Calu3 (cell line): ENCODE data around the gene CD93. TPM values are rescaled to one million over a fixed set of nuclear protein-coding genes. Genes with fewer than 3 reads are reported as not detected.

Experiments used
- BruUV-seq: library from RNA; stranded (reverse); fragments of 400-500 nt; replicated peaks from 2 replicates; lab custom pipeline; 2021; lab: Mats Ljungman, UMichigan
- CTCF ChIA-PET: fragments of 300-600 bp; sonication (Branson Sonifier 250); formaldehyde crosslinking; loops from one replicate; lab custom pipeline; 2022; ENCODE audit warnings: antibody characterized with exemption; lab: Charles Lee
- DNase-seq: peaks from one replicate; pipeline ENCODE4 v3.0.0; 2022
- H3K27ac Mint-ChIP-seq: one replicate; pipeline ENCODE4 v1.8.0; 2022; ENCODE audit warnings: mixed read lengths; ENCODE audit not compliant: unreplicated experiment
- H3K27me3 Mint-ChIP-seq: one replicate; pipeline ENCODE4 v1.8.0; 2022; ENCODE audit warnings: mixed read lengths; ENCODE audit not compliant: unreplicated experiment
- H3K36me3 Mint-ChIP-seq: one replicate; pipeline ENCODE4 v1.8.0; 2022; ENCODE audit warnings: mild to moderate bottlenecking, moderate library complexity, mixed read lengths; ENCODE audit not compliant: insufficient read depth, unreplicated experiment
- H3K4me1 Mint-ChIP-seq: one replicate; pipeline ENCODE4 v1.8.0; 2022; ENCODE audit warnings: mild to moderate bottlenecking, low read depth, mixed read lengths; ENCODE audit not compliant: unreplicated experiment
- H3K4me3 Mint-ChIP-seq: one replicate; pipeline ENCODE4 v1.8.0; 2022; ENCODE audit warnings: mild to moderate bottlenecking, low read depth, moderate library complexity, mixed read lengths; ENCODE audit not compliant: unreplicated experiment
- H3K9me3 Mint-ChIP-seq: one replicate; pipeline ENCODE4 v1.8.0; 2022; ENCODE audit warnings: low read depth, mixed read lengths; ENCODE audit not compliant: unreplicated experiment
- intact Hi-C: fragments of 100-400 bp; cut with micrococcal nuclease; formaldehyde crosslinking; loops from one replicate; pipeline ENCODE4 v1.10.0; 2022; ENCODE audit not compliant: unreplicated experiment
- total RNA-seq: library from RNA; stranded (reverse); gene quantifications from 2 replicates; pipeline ENCODE4 v1.2.3, GENCODE V29; 2022
- TF ChIP-seq, protein P1 (sequence below): fragments of 200-600 bp; IDR thresholded peaks from one replicate; pipeline ENCODE4 v1.8.0; 2022; ENCODE audit warnings: antibody characterized with exemption; ENCODE audit not compliant: unreplicated experiment

Gene CD93
- total RNA-seq, 1 experiment from 2014 or later = not detected

- TF ChIP-seq, protein P1, sequence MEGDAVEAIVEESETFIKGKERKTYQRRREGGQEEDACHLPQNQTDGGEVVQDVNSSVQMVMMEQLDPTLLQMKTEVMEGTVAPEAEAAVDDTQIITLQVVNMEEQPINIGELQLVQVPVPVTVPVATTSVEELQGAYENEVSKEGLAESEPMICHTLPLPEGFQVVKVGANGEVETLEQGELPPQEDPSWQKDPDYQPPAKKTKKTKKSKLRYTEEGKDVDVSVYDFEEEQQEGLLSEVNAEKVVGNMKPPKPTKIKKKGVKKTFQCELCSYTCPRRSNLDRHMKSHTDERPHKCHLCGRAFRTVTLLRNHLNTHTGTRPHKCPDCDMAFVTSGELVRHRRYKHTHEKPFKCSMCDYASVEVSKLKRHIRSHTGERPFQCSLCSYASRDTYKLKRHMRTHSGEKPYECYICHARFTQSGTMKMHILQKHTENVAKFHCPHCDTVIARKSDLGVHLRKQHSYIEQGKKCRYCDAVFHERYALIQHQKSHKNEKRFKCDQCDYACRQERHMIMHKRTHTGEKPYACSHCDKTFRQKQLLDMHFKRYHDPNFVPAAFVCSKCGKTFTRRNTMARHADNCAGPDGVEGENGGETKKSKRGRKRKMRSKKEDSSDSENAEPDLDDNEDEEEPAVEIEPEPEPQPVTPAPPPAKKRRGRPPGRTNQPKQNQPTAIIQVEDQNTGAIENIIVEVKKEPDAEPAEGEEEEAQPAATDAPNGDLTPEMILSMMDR = no peak
- DNase-seq = no peak
- no peak within 1 kb of the TSS for H3K4me3 Mint-ChIP-seq
- no peaks in the 10 kb centered on the region for H3K9me3 Mint-ChIP-seq
- peaks cover 14% of the 10 kb centered on the region for H3K27me3 Mint-ChIP-seq
- BruUV-seq = no TSS peak
- H3K4me1 Mint-ChIP-seq = no peaks in the 10 kb centered on the region
- intact Hi-C loops = no loop called here
- CTCF ChIA-PET = no interaction called here
- no peaks in the 10 kb centered on the region for H3K36me3 Mint-ChIP-seq
- H3K27ac Mint-ChIP-seq = no peak within 1 kb of the TSS
Measured at GRCh38 chr20:23034721-23035671, 51.1 kb downstream of the CD93 start, which contains the start of gene SSTR4. SSTR4 (plus strand) TSS chr20:23035312; CDS start chr20:23035484, 172 bp downstream.

DNA sequence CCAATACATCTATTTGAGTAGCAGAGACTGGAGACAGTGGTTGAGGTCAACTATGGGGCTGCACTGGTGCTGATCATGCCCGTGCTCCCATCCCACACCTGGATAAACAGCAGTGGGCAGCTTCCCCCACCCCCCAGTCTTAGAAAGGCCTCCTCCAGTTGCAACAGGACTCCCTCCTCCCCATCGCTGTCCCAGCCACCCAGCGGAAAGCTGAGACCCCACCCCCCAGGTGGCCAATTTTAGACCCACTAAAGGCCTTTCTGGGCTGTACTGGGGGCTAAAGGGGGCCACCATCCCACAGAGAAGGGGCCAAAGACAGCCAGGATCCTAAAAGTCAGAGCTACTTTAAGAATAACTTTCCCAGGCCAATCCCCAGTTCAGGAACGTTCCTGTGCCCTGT, 52.2 kb downstream of the CD93 start:
- H3K36me3 Mint-ChIP-seq = no peaks in the 10 kb centered on the region
- H3K9me3 Mint-ChIP-seq = no peaks in the 10 kb centered on the region

GRCh38 chr20:23032750-23033078, 53.4 kb downstream of the CD93 start:
- no peaks in the 10 kb centered on the region for H3K4me1 Mint-ChIP-seq
- no peak overlapping the region for H3K27ac Mint-ChIP-seq
- no peak for DNase-seq
- no peaks in the 10 kb centered on the region for H3K9me3 Mint-ChIP-seq
- CTCF ChIA-PET = no interaction called here
- BruUV-seq = no TSS peak
- peaks cover 9% of the 10 kb centered on the region for H3K27me3 Mint-ChIP-seq
- no peaks in the 10 kb centered on the region for H3K36me3 Mint-ChIP-seq
- intact Hi-C loops = no loop called here
- H3K4me3 Mint-ChIP-seq = no peak overlapping the region
- TF ChIP-seq, protein P1 = no peak

More for the DNA sequence above, 52.2 kb downstream of the CD93 start:
- H3K27me3 Mint-ChIP-seq = peaks cover 9% of the 10 kb centered on the region
- TF ChIP-seq, protein P1 = no peak
- H3K4me1 Mint-ChIP-seq = no peaks in the 10 kb centered on the region
- H3K27ac Mint-ChIP-seq = no peak overlapping the region
- no peak overlapping the region for H3K4me3 Mint-ChIP-seq
- BruUV-seq = no TSS peak
- no peak for DNase-seq
- CTCF ChIA-PET = no interaction called here
- intact Hi-C loops = no loop called here

GRCh38 chr20:23032056-23032749, 53.9 kb downstream of the CD93 start:
- TF ChIP-seq, protein P1 = no peak
- intact Hi-C loops = no loop called here
- no peaks in the 10 kb centered on the region for H3K4me1 Mint-ChIP-seq
- no peak for DNase-seq
- H3K4me3 Mint-ChIP-seq = no peak overlapping the region
- BruUV-seq = no TSS peak
- peaks cover 9% of the 10 kb centered on the region for H3K27me3 Mint-ChIP-seq
- no peak overlapping the region for H3K27ac Mint-ChIP-seq
- no peaks in the 10 kb centered on the region for H3K36me3 Mint-ChIP-seq
- H3K9me3 Mint-ChIP-seq = no peaks in the 10 kb centered on the region
- CTCF ChIA-PET = no interaction called here
